ENCODE data around the gene PTHLH.

GRCh38 chr12:27974735-27975221, 2.2 kb upstream of the PTHLH start:
- TF ChIP-seq EZH2 (IDR thresholded peaks at IDR 0.05; ENCODE audit: borderline replicate concordance) (peak; percentile 80), CTCF (IDR thresholded peaks at IDR 0.05; ENCODE audit: poor library complexity) (no peak), EZH2phosphoT487 (IDR thresholded peaks at IDR 0.05; ENCODE audit: low read depth, severe bottlenecking, unreplicated experiment) (no peak)
